Cardiac fibroblast (primary cell): ENCODE data around the gene TRMT10A.

Experiments
- DNase-seq, 2 donors: peaks; one replicate each; pipeline versions ENCODE4 v3.0.0 to v3.0.0-alpha.2; 2010; ENCODE audit warnings: low read depth in 2 of 2
- H3K4me3 ChIP-seq, 2 donors: replicated peaks in 1 of 2; 1 replicate in 1 of 2; 2 replicates in 1 of 2; pipeline ENCODE4 v1.5.1; 2011; ENCODE audit warnings: low read depth in 2 of 2, low read length in 2 of 2, mild to moderate bottlenecking in 2 of 2, moderate library complexity in 1 of 2
- CTCF ChIP-seq: IDR thresholded peaks from one replicate; pipeline ENCODE4 v1.5.1; 2011; ENCODE audit warnings: low read depth, mild to moderate bottlenecking, low read length, inconsistent platforms

The TRMT10A gene

DNA sequence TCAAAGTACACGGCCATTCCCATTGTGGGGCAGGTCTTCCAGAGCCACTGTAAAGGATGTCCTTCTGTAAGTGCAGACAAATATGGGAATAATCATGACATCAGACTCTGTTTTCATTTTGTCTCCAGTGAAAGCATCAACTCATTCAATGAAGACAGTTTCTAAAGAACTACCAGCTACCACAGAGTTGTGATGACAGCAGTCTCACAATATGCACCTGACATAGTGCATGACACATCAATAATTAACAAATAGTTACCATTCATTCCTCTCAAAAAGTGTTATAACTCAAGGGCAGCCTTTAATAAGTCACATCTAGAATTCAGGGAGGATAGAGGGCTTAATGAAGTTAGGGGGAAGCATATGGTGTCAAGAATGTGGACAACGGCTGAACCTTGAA lies 31.0 kb upstream of the TRMT10A start:
- H3K4me3 ChIP-seq: no peak overlapping the region
- no peak for TF ChIP-seq CTCF
- DNase-seq: no peak

GRCh38 chr4:99593781-99594641 lies 30.2 kb upstream of the TRMT10A start:
- H3K4me3 ChIP-seq: no peak overlapping the region
- no peak for TF ChIP-seq CTCF
- DNase-seq: no peak

DNA sequence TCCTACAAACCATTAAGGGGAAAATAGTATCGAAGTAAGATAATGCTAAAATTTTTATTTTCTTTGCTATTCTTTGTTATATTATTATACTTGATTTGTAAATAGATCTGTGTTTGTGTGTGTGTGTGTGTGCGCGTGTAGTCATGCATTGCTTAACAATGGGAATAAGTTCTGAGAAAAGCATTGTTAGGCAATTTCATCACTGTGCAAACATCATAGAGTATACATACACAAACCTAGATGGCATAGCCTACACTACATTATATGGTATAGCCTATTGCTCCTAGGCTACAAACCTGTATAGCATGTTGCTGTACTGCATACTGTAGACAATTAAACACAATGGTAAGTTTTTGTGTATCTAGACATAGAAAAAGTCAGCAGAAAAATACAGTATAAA lies 27.9 kb upstream of the TRMT10A start:
- DNase-seq: no peak
- TF ChIP-seq CTCF: no peak
- no peak overlapping the region for H3K4me3 ChIP-seq

GRCh38 chr4:99587803-99588202 lies 24.0 kb upstream of the TRMT10A start:
- TF ChIP-seq CTCF: no peak
- no peak for DNase-seq
- H3K4me3 ChIP-seq: no peak overlapping the region

DNA sequence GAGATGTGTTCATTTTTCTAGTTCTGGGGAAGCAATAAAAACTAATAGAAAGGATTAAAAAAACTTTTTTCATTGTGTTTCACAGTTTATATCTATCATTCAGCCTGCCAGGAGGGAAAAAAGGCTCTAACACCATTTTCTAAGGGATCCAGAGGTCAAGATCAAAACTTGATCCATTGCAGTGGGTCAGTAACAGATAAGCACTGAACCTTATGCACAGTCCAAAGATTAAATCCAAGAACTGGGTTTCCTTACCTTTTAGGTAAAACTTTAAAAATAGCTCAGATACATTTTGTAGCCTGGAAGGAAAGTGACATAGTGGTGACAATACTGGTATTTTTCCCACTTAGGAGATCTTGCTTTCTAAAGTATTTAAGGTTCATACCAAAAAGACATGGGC lies 23.5 kb upstream of the TRMT10A start:
- TF ChIP-seq CTCF: no peak
- no peak for DNase-seq
- H3K4me3 ChIP-seq: no peak overlapping the region

DNA sequence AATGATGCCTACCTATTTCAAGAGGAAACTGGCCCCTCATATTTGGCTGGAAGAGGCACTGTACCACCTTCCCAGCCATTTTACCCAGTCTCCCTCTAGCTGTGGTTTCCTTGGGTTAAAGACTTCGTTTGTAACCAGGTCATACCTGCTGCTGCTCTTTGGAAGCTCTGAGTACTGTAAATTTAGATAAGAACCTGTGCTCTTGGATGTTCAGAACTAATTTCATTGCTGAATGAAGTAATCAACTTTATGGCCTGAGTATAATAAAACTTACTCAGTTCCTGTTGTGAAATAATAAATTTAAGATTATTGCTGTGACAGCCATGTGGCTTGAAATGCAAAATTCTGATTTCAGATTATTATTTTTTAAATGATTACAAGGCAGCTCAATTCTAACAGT lies 23.0 kb upstream of the TRMT10A start:
- H3K4me3 ChIP-seq: no peak overlapping the region
- no peak for DNase-seq
- TF ChIP-seq CTCF: no peak

- no peak for DNase-seq
- H3K4me3 ChIP-seq: no peak overlapping the region
- no peak for TF ChIP-seq CTCF
Measured at GRCh38 chr4:99586322-99586721, 22.5 kb upstream of the TRMT10A start.
